ENCODE results near the gene CADPS.

Gene CADPS

DNA sequence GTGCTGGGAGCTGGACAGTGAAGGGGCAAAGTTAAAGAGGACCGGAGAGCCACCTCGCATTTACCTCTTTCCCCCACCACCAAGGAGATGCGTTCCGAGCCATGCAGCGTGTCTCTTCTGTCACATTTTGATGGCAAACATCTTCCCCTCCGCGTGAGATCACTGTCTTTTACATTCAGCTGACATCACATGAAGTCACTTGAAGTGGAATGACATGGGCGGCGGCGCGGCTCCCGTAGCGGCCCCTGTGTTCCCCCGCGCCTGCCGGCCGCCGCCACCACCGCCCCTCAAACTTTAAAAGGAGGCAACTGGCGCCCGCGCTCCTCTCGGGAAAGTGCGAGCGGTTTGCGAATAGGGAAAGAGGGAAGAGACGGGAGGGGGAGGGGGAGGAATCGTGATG is 502.0 kb downstream of the CADPS start, which contains the start of gene FEZF2:
TSS of gene FEZF2 (minus strand) at position 336 of the 400 bp plus-strand sequence. CDS start 682 bp downstream, outside the sequence.
- no peak for DNase-seq (ENCODE audit: low read depth)

DNA sequence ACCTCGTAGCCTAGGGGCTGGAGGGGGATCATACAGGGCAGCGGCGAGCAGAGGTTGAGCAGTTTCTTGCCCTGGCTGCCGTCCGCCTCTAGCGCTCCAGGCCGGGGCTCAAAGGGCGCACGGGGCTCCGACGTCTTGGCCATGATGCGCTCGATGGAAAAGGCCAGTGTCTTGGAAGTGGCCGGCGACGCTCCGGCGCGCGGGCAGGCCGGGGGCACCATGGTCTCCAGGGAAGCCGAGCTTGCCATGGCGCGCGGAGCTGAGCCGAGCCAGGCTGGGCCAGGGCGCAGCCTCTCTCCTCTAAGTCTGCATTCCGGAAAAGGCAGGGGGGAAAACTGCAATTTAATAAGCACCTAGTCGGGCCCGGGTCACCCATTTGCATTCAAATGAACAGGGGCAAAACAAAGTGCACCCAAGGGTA is 502.6 kb downstream of the CADPS start:
- DNase-seq (ENCODE audit: low read depth) = no peak

GRCh38 chr3:62371720-62372591 is 503.3 kb downstream of the CADPS start:
- DNase-seq (ENCODE audit: low read depth) = no peak

GRCh38 chr3:62370858-62371719 is 504.1 kb downstream of the CADPS start:
- DNase-seq (ENCODE audit: low read depth) = no peak

DNA sequence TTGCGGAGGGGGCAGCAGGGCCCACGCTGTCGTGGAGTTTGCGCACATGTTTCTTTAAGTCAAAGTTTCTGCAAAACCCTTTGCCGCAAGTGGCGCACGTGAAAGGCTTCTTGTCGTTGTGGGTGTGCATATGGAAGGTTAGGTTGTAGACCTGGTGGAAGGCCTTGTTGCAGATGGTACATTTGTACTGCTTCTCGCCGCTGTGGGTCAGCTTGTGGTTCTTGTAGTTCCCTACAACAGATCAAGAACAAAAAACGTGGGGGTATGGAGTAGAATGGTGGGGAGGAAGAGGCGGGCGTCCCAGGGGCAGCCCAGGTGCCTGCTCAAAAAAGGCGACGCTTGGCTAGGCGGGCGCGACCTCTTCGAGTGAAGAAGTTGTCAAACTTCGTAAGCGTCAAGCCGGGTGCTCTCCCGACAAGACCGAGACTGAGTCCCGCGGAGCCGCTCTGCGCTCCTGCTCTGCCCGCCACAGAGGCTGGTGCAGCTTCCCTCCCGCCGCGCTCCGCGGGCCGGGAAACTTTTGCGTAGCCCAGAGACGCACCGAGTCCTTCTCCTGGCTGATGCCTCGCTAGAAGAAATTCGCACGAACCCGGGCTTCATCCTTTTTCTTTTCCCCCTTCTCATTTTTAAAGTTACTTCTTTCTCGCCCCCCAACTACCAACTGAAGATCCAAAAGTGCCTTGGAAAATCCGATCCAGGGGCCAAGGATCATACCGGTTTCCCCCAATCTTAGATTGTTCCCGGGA is 504.9 kb downstream of the CADPS start:
- no peak for DNase-seq (ENCODE audit: low read depth)

DNA sequence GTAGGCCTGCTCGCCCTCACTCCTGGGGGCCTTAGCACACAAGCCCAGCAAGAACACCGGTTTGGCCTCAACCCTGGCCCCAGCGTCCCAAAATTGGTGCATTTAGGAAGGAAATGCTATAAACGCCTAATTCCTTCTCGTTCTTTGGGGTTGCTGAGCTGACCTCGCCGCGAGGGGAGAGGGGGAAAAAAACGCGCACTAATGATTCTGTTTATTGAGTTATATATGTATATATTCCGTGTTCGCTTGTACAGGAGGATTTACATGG is 505.8 kb downstream of the CADPS start:
- DNase-seq (ENCODE audit: low read depth) = no peak

GRCh38 chr3:62368705-62369475 is 506.3 kb downstream of the CADPS start:
- DNase-seq (ENCODE audit: low read depth) = no peak

GRCh38 chr3:62368290-62368704 is 506.9 kb downstream of the CADPS start:
- no peak for DNase-seq (ENCODE audit: low read depth)

- DNase-seq (ENCODE audit: low read depth) = no peak
Observed at GRCh38 chr3:62367763-62368195, 507.4 kb downstream of the CADPS start.

DNA sequence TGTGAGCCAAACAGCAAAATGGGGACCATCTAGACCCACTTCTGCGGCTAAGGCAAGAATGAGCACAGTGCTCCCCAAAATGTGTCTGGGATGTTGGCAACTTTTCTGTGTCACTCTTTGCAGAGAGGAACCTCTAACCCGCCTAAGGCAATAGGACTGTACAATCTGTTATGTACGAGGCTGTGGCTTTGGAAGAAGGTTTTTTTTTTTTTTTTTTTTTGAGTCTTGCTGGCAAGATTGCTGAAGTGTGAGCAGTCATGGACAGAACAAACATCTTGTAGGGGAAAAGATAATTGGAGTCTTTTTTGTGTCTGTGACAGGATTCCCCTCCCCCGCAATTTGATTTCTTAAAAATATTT is 509.1 kb downstream of the CADPS start:
- no peak for DNase-seq (ENCODE audit: low read depth)

- no peak for DNase-seq (ENCODE audit: low read depth)
Observed at GRCh38 chr3:62365391-62366125, 509.7 kb downstream of the CADPS start.

GRCh38 chr3:62364191-62364590 is 511.0 kb downstream of the CADPS start:
- DNase-seq (ENCODE audit: low read depth) = no peak

DNA sequence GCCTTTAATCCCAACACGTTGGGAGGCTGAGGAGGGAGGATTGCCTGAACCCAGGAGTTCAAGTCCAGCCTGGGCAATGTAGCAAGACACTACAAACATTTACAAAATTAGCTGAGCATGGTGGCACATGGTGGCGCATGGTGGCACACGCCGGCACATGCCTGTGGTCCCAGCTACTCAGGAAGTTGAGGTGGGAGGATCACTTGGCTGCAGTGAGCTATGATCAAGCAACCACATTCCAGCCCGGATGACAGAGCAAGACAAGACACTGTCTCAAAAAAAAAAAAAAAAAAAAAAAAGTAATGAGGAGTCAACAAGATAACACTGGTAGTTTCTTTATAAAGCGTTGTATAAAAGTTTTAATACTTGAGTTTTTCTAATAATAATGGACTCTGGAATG is 511.9 kb downstream of the CADPS start:
- no peak for DNase-seq (ENCODE audit: low read depth)

DNA sequence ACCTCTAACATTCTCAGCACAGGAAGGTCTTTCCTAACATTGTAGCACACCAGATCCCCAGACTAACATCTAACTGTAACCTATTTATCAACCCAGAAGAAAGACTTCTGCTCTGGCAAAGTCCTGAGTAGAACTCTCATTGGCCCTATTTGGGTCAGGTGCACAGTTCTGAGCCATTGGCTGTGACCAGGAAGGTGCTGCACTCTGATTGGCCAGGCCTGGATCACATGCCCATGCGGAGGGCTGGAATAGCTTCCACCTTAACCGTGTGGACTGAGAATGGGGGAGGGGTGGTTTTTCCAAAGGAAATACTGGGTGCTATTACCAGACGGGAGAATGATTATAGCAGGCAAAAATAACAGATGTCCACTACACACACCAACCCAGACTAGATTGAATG is 513.4 kb downstream of the CADPS start:
- DNase-seq (ENCODE audit: low read depth) = no peak

GRCh38 chr3:62361261-62361660 is 514.0 kb downstream of the CADPS start:
- no peak for DNase-seq (ENCODE audit: low read depth)

DNA sequence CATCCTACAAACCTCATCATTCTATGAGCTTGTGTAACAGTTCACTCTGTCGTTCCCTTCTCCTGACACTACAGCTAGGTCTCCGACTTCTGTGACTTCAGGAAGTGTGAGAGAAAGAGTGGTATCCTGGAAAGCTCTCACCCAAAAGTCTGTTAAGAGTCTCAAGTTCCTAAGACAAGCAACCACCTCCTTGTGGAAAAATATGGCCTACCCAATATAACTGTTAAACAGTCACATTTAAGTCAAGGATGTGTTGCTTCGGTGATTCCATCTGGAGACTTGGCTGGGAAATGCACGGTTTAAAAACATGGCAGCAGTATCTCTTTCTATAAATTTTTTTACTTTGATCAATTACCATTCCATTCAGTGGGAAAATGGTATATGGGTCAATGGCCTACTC is 515.7 kb downstream of the CADPS start:
- DNase-seq (ENCODE audit: low read depth) = no peak

DNA sequence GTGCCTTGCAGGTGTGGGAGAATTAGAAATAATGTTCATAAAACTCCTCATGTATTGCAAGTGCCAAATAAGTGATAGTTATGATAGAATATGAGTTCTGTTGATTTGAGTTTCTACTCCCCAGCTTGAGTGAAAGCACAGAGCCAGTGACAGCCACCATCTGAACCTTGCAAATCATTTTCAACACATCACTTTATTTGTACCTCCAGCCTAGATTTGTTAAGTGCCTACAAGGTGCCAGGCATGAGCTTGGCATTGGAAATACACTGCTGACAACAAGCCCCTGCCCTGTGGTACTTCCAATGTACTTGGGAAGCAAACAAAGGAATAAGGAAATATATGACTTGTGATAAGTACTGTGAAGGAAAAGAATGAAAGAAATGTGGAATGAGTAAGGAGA is 518.9 kb downstream of the CADPS start:
- no peak for DNase-seq (ENCODE audit: low read depth)

DNA sequence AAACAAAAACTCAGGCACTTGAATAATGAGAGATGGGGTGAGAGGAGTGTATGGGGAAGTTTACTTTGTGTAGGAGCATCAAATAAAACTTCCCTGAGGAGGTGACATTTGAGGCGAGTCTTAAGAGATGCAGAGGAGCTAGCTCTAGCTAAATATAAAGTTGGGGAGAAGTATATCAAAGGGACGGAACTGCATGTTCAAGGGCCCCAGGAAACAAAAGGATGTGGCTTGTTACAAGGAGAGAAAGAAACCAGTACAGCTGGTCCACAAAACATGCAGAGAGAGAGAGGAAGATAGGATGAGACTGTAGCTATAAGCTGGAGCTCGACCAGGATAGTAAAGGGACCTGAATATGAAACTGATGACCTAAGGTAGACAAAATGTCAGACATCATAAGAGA is 519.5 kb downstream of the CADPS start:
- no peak for DNase-seq (ENCODE audit: low read depth)
